Thyroid gland (tissue), 4 donors: Measurements from ENCODE around the gene EHBP1. TPM values are rescaled to one million over a fixed set of nuclear protein-coding genes. Genes with fewer than 3 reads are reported as not detected.

Experiments
- DNase-seq, 2 donors: peaks; one replicate each; pipeline ENCODE4 v3.0.0-alpha.2; 2019
- H3K27ac ChIP-seq, 3 donors: fragments of 200-600 bp; sonication (generic); 1 replicate in 2 of 3; 2 replicates in 1 of 3; pipeline ENCODE4 v1.5.1; 2016 to 2019; ENCODE audit warnings: mild to moderate bottlenecking in 1 of 3, moderate library complexity in 1 of 3
- H3K27me3 ChIP-seq: fragments of 200-600 bp; sonication (generic); one replicate; pipeline ENCODE4 v1.5.1; 2019
- H3K36me3 ChIP-seq, 2 donors: fragments of 200-600 bp; sonication (generic); one replicate each; pipeline ENCODE4 v1.5.1; 2016 to 2019
- H3K4me1 ChIP-seq, 2 donors: fragments of 200-600 bp; sonication (generic); one replicate each; pipeline ENCODE4 v1.5.1; 2017 to 2019
- H3K4me3 ChIP-seq, 3 donors: fragments of 200-600 bp; sonication (generic); replicated peaks in 1 of 3; 1 replicate in 2 of 3; 2 replicates in 1 of 3; pipeline ENCODE4 v1.5.1; 2016; ENCODE audit warnings: mild to moderate bottlenecking in 1 of 3
- H3K9me3 ChIP-seq: fragments of 200-600 bp; sonication (generic); one replicate; pipeline ENCODE4 v1.5.1; 2017
- CTCF ChIP-seq, 6 experiments: fragments of 200-600 bp in 3 of 6; fragments of 450-650 bp in 3 of 6; sonication (generic) in 3 of 6; IDR thresholded peaks; one replicate each; pipeline ENCODE4 v1.5.1; 2016 to 2019; ENCODE audit warnings: antibody characterized with exemption in 6 of 6, mild to moderate bottlenecking in 2 of 6, inconsistent platforms in 1 of 6, moderate library complexity in 1 of 6
- POLR2A ChIP-seq, 2 donors: fragments of 450-650 bp; IDR thresholded peaks; one replicate each; pipeline ENCODE4 v1.6.1; 2017; ENCODE audit warnings: antibody characterized with exemption in 2 of 2, mild to moderate bottlenecking in 2 of 2, moderate library complexity in 1 of 2
- WGBS, 2 donors: methylation state at CpG; one replicate each; pipeline ENCODE4 v1.1.5; 2017; 5-methylcytosine and 5-hydroxymethylcytosine counted together
- intact Hi-C: fragments of 100-400 bp; cut with DNase I; formaldehyde crosslinking; loops from one replicate; pipeline ENCODE4 v1.15.1; 2023
- total RNA-seq, 4 donors: library from RNA; depleted of rRNA; stranded (reverse); fragments of >200 nt; gene quantifications; one replicate each; pipeline ENCODE4 v1.2.3, GENCODE V29; 2016

Gene EHBP1
- total RNA-seq, 4 donors from 2014 or later, result 49.9 to 68.8 (median 57.0) TPM

GRCh38 chr2:62698653-62699052, 6.9 kb upstream of the EHBP1 start:
- Histone ChIP-seq H3K4me1 (peaks cover 6 to 11% of the 10 kb centered on the region in 2 donors), H3K27me3 (no peaks in the 10 kb centered on the region), H3K27ac (peak overlapping the region in 1 of 3 donors; percentile 11), H3K4me3 (no peak overlapping the region), H3K9me3 (no peaks in the 10 kb centered on the region), H3K36me3 (no peaks in the 10 kb centered on the region)
- intact Hi-C loops, result no loop called here
- no peak for TF ChIP-seq CTCF (IDR thresholded peaks at IDR 0.05)
- no peak for TF ChIP-seq POLR2A (IDR thresholded peaks at IDR 0.05)
- peak; percentile 76 to 85 for DNase-seq
- WGBS, 2 donors, result 58 to 59% methylated on average over 1 of the region's 1 CpG

DNA sequence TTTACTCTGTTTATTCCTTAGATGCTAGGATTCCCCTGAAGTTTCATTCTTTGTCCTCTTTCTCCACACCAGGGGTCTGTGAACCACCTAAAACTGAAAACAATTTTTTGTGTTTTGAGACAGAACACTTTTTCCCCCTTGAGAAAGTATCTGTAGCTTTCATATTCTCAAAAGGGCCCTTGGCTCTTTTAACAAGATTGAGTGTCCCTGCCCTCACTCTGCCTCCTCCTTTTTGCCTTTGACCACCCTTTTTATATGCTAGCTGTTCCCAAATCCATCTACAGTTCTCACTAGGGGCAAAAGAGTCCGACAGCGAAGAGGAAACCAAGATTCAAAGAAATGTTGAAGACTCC, 883 bp upstream of the EHBP1 start:
- no peak for DNase-seq
- Histone ChIP-seq H3K4me1 (peaks cover 22 to 27% of the 10 kb centered on the region in 2 donors), H3K4me3 (peak overlapping the region in 2 of 3 donors; percentile 39 to 43), H3K27me3 (no peaks in the 10 kb centered on the region), H3K36me3 (no peaks in the 10 kb centered on the region), H3K9me3 (no peaks in the 10 kb centered on the region), H3K27ac (peak overlapping the region; percentile 80 to 89 (median 83))
- no peak for TF ChIP-seq POLR2A (IDR thresholded peaks at IDR 0.05)
- no peak for TF ChIP-seq CTCF (IDR thresholded peaks at IDR 0.05)
- WGBS, 2 donors, result 9 to 11% methylated on average over 2 of the region's 2 CpGs
- intact Hi-C loops, result loop anchor here (10.0 kb wide), 1 partner anchor 240 kb away; no protein-coding TSS in a partner anchor

DNA sequence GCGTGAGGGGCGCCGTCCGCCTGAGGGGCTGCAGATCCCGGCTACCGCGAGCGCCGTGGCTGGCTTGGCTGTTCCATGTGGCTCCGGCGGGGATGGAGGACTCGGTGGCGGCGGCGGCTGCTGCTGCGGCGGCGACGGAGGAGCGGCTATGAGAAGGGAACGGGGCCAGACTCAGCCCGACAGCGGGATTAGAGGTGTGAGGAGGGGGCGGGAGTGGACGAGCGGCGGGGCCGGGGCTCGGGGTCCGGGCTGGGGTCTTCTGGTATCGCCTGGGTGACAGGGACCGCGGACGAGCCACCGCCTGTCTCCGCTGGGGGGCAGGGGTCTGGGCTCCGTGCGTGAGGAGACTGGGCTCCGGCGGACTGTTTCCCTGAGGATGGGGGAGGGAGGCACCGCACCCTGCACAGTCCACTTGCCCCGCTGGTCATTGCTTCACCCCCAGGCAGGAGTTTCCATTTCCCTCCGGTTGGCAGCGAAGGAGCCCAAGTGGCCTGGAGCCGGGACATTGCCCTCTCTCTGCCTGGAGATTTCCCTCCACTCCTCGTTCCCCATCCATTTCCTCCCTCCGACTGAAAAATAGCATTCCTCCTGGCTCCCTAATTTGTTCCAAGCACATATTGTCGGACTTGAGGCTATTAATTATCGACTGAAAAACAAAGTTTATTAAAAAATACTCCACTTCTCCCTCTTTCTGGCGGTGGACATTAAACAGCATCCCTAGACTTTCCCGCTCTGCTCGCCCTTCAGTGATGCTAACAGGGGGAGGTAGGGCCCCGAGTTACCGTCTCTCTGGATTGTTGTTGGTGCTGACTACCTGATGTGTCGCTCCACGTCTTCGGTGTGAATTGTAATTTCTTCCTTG, 577 bp downstream of the EHBP1 start:
- intact Hi-C loops, result loop anchor here (10.0 kb wide), 1 partner anchor 241 kb away; no protein-coding TSS in a partner anchor
- peaks cover 22 to 27% of the 10 kb centered on the region in 2 donors for H3K4me1 ChIP-seq
- WGBS, 2 donors, result 2 to 4% methylated on average over 16 to 34 of the region's 57 CpGs

GRCh38 chr2:62706721-62707521, 1.4 kb downstream of the EHBP1 start:
- H3K4me3 ChIP-seq, result peak overlapping the region in 2 of 3 donors; percentile 87 to 89
- peaks cover 22 to 27% of the 10 kb centered on the region in 2 donors for H3K4me1 ChIP-seq
- DNase-seq, result no peak
- TF ChIP-seq POLR2A (IDR thresholded peaks at IDR 0.05), result no peak
- TF ChIP-seq CTCF (IDR thresholded peaks at IDR 0.05), result no peak
- no peaks in the 10 kb centered on the region for H3K9me3 ChIP-seq
- 81 to 87% methylated on average over 7 of the region's 7 CpGs for whole genome bisulfite sequencing, 2 donors
- intact Hi-C loops, result loop anchor here (10.0 kb wide), 1 partner anchor 242 kb away; no protein-coding TSS in a partner anchor
- H3K36me3 ChIP-seq, result no peaks in the 10 kb centered on the region
- H3K27me3 ChIP-seq, result no peaks in the 10 kb centered on the region
- no peak overlapping the region for H3K27ac ChIP-seq

More for the DNA sequence above, 577 bp downstream of the EHBP1 start:
- peak overlapping the region; percentile 5 to 89 (median 87) for H3K4me3 ChIP-seq
- no peaks in the 10 kb centered on the region for H3K27me3 ChIP-seq
- peak overlapping the region; percentile 78 to 91 (median 91) for H3K27ac ChIP-seq
- TF ChIP-seq POLR2A (IDR thresholded peaks at IDR 0.05) (no peak), CTCF (IDR thresholded peaks at IDR 0.05) (peak in 3 of 6 experiments; percentile 17 to 41 (median 31))
- no peaks in the 10 kb centered on the region for H3K9me3 ChIP-seq
- peak; percentile 54 to 69 for DNase-seq
- H3K36me3 ChIP-seq, result no peaks in the 10 kb centered on the region
